ENCODE measurements around the gene RALGDS.
A peak's percentile ranks its signal among the peaks of the same experiment; 100 is the strongest.

DNA sequence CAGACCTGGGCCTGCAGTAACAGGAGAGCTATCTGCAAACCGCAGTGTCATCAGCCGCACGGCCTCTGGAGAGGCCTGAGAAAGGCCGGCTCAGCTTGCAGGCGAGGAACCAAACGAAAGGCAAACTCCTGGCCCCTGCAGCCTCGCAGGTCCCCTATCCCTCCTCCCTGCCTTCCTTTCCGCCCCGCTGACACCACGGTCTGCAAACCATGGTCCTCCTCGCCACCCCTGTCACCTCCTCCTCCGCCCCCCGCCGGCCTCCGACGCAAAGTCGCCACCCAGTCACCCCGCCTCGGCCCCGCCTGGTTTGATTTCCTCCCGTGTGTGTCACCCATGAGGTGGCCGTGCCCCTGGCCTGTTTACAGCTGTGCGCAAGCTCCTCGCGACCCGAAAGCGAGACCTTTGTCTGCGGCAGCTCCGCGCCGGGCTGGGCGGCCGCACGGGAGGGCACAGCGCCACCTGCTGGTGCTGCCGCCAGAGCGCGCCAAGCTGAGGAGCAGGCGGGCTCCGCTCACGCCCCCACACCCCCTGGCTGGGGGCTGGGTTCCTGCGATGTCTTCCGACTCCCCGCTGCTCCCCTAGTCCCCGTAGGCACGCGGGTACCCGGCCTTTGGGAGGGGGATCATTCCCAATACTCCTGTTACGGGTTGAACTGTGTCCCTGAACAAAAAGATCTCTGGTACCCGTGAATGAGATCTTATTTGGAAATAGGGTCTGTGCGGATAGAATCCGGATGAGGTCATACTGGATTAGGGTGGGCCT lies 23.3 kb upstream of the RALGDS start:
- peak; percentile 53 for TF ChIP-seq CTCF (IDR thresholded peaks at IDR 0.05; ENCODE audit: insufficient read depth, low read length)
- no peak; the same call in 1 of the 2 replicates for TF ChIP-seq POLR2AphosphoS5 (IDR thresholded peaks at IDR 0.05; ENCODE audit: low read depth)
